DOHH2 (cell line): ENCODE results near the gene ROCK2.

ENCODE experiments used
- H3F3A ChIP-seq: fragments of 200-600 bp; sonication (generic), shearing (Covaris generic); 2 replicates; pipeline ENCODE4 v1.6.0; 2016; ENCODE audit warnings: antibody characterized with exemption, mild to moderate bottlenecking; ENCODE audit not compliant: control insufficient read depth, insufficient read depth
- H3K27ac ChIP-seq: fragments of 200-600 bp; sonication (generic); 2 replicates; pipeline ENCODE4 v1.5.1; 2014; ENCODE audit warnings: low read depth, mild to moderate bottlenecking, low read length, moderate library complexity
- H3K27me3 ChIP-seq: fragments of 200-600 bp; sonication (generic); 2 replicates; pipeline ENCODE4 v1.6.1; 2014; ENCODE audit warnings: mild to moderate bottlenecking, low read length, mixed read lengths; ENCODE audit not compliant: control insufficient read depth
- H3K36me3 ChIP-seq: fragments of 200-600 bp; sonication (generic); 2 replicates; pipeline ENCODE4 v1.6.1; 2014; ENCODE audit warnings: mild to moderate bottlenecking, low read length, moderate library complexity, mixed read lengths; ENCODE audit not compliant: control insufficient read depth
- H3K4me1 ChIP-seq: fragments of 200-600 bp; sonication (generic); 2 replicates; pipeline ENCODE4 v1.6.1; 2014; ENCODE audit warnings: mild to moderate bottlenecking, low read length, mixed read lengths; ENCODE audit not compliant: control insufficient read depth
- H3K4me2 ChIP-seq: fragments of 200-600 bp; sonication (generic); 2 replicates; pipeline ENCODE4 v1.6.0; 2014; ENCODE audit warnings: mild to moderate bottlenecking, low read length, moderate library complexity
- H3K4me3 ChIP-seq: fragments of 200-600 bp; sonication (generic); 2 replicates; pipeline ENCODE4 v1.5.1; 2014; ENCODE audit warnings: mild to moderate bottlenecking, low read length, mixed read lengths
- H3K79me2 ChIP-seq: fragments of 200-600 bp; sonication (generic); 2 replicates; pipeline ENCODE4 v1.6.1; 2014; ENCODE audit warnings: mild to moderate bottlenecking, low read length, mixed read lengths; ENCODE audit not compliant: control insufficient read depth
- H3K9me2 ChIP-seq: fragments of 200-600 bp; sonication (generic); replicated peaks from 2 replicates; pipeline ENCODE4 v1.6.1; 2014; ENCODE audit warnings: mild to moderate bottlenecking, low read length, mixed read lengths; ENCODE audit not compliant: control insufficient read depth
- H3K9me3 ChIP-seq: fragments of 200-600 bp; sonication (generic); 2 replicates; pipeline ENCODE4 v1.6.1; 2014; ENCODE audit warnings: antibody characterized with exemption, low read length, mixed read lengths; ENCODE audit not compliant: control insufficient read depth, insufficient read depth
- H4K20me1 ChIP-seq: fragments of 200-600 bp; sonication (generic); 2 replicates; pipeline ENCODE4 v1.6.0; 2014; ENCODE audit warnings: low read depth, mild to moderate bottlenecking, antibody characterized with exemption, low read length, moderate library complexity; ENCODE audit not compliant: control insufficient read depth, insufficient read depth
- EZH2phosphoT487 ChIP-seq: fragments of 200-600 bp; sonication (generic); IDR thresholded peaks from 2 replicates; pipeline ENCODE4 v1.6.1; 2017; ENCODE audit warnings: borderline replicate concordance, mild to moderate bottlenecking, antibody characterized with exemption, low read length, moderate library complexity, mixed read lengths
- TF ChIP-seq, protein P1 (sequence below): fragments of 200-600 bp; sonication (generic); IDR thresholded peaks from one replicate; pipeline ENCODE4 v1.5.1; 2014; ENCODE audit warnings: antibody characterized with exemption, mild to moderate bottlenecking, low read depth, low read length; ENCODE audit not compliant: poor library complexity, severe bottlenecking

ROCK2 gene

GRCh38 chr2:11338580-11338979, 5.9 kb downstream of the ROCK2 start:
- Histone ChIP-seq H3F3A (peaks cover 14% of the 10 kb centered on the region), H4K20me1 (peaks cover 21% of the 10 kb centered on the region), H3K79me2 (peaks cover 100% of the 10 kb centered on the region)

GRCh38 chr2:11337909-11338308, 6.5 kb downstream of the ROCK2 start:
- H3F3A ChIP-seq, result peaks cover 10% of the 10 kb centered on the region
- H3K9me2 ChIP-seq, result no peaks in the 10 kb centered on the region
- TF ChIP-seq, protein P1, sequence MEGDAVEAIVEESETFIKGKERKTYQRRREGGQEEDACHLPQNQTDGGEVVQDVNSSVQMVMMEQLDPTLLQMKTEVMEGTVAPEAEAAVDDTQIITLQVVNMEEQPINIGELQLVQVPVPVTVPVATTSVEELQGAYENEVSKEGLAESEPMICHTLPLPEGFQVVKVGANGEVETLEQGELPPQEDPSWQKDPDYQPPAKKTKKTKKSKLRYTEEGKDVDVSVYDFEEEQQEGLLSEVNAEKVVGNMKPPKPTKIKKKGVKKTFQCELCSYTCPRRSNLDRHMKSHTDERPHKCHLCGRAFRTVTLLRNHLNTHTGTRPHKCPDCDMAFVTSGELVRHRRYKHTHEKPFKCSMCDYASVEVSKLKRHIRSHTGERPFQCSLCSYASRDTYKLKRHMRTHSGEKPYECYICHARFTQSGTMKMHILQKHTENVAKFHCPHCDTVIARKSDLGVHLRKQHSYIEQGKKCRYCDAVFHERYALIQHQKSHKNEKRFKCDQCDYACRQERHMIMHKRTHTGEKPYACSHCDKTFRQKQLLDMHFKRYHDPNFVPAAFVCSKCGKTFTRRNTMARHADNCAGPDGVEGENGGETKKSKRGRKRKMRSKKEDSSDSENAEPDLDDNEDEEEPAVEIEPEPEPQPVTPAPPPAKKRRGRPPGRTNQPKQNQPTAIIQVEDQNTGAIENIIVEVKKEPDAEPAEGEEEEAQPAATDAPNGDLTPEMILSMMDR, result no peak
- TF ChIP-seq EZH2phosphoT487, result no peak
- no peak overlapping the region for H3K27ac ChIP-seq
- no peak overlapping the region for H3K4me2 ChIP-seq
- H3K79me2 ChIP-seq, result peaks cover 100% of the 10 kb centered on the region
- H3K36me3 ChIP-seq, result peaks cover 3% of the 10 kb centered on the region; the same call in 1 of the 2 replicates
- H3K27me3 ChIP-seq, result no peaks in the 10 kb centered on the region
- no peak overlapping the region for H3K4me3 ChIP-seq
- peaks cover 37% of the 10 kb centered on the region for H3K4me1 ChIP-seq
- peaks cover 14% of the 10 kb centered on the region for H4K20me1 ChIP-seq
- H3K9me3 ChIP-seq, result no peaks in the 10 kb centered on the region

More at GRCh38 chr2:11338580-11338979, 5.9 kb downstream of the ROCK2 start:
- H3K9me2 ChIP-seq, result no peaks in the 10 kb centered on the region
- H3K36me3 ChIP-seq, result peaks cover 10% of the 10 kb centered on the region; the same call in 1 of the 2 replicates
- no peak overlapping the region for H3K4me3 ChIP-seq
- TF ChIP-seq, protein P1, result no peak
- TF ChIP-seq EZH2phosphoT487, result no peak
- H3K4me1 ChIP-seq, result peaks cover 37% of the 10 kb centered on the region
- H3K27me3 ChIP-seq, result no peaks in the 10 kb centered on the region
- H3K27ac ChIP-seq, result no peak overlapping the region
- no peak overlapping the region for H3K4me2 ChIP-seq
- H3K9me3 ChIP-seq, result no peaks in the 10 kb centered on the region

GRCh38 chr2:11336189-11336588, 8.2 kb downstream of the ROCK2 start:
- peaks cover 22% of the 10 kb centered on the region for H3K4me1 ChIP-seq
- no peak overlapping the region for H3K4me3 ChIP-seq
- no peak overlapping the region for H3K4me2 ChIP-seq
- H3K79me2 ChIP-seq, result peaks cover 100% of the 10 kb centered on the region
- no peaks in the 10 kb centered on the region for H3K9me2 ChIP-seq
- peaks cover 3% of the 10 kb centered on the region for H3F3A ChIP-seq
- peaks cover 8% of the 10 kb centered on the region for H4K20me1 ChIP-seq
- no peaks in the 10 kb centered on the region for H3K36me3 ChIP-seq
- no peaks in the 10 kb centered on the region for H3K9me3 ChIP-seq
- TF ChIP-seq EZH2phosphoT487, result no peak
- TF ChIP-seq, protein P1, result no peak
- H3K27ac ChIP-seq, result no peak overlapping the region
- H3K27me3 ChIP-seq, result no peaks in the 10 kb centered on the region
